Sciatic nerve (tissue), 2 donors: ENCODE results near the gene CTNS. TPM values are rescaled to one million over a fixed set of nuclear protein-coding genes. Genes with fewer than 3 reads are reported as not detected.

Source experiments
- ATAC-seq: fragments of 200-7000 bp; cut with Tn5 transposase; one replicate; pipeline ENCODE4 v1.9.1; 2020; ENCODE audit warnings: mild to moderate bottlenecking, moderate library complexity
- DNase-seq: peaks from one replicate; pipeline ENCODE4 v3.0.0-alpha.2; 2020; ENCODE audit warnings: low spot score
- intact Hi-C: fragments of 100-400 bp; cut with DNase I; formaldehyde crosslinking; loops from one replicate; pipeline ENCODE4 v1.14.2; 2022
- total RNA-seq: library from RNA; stranded (reverse); fragmentation: NEBNext Ultra II Directional; extraction: Animal tissue kit (Norgen Biotek cat#: 25700); gene quantifications from one replicate; pipeline ENCODE4 v1.2.1, GENCODE V29; 2021
- donor health status: DM: no; HTN: no; CAD: no.
- donor health status: DM: no; HTN: no; CAD: no.

Gene CTNS
- total RNA-seq, 1 donor from 2014 or later, result 15.7 TPM

DNA sequence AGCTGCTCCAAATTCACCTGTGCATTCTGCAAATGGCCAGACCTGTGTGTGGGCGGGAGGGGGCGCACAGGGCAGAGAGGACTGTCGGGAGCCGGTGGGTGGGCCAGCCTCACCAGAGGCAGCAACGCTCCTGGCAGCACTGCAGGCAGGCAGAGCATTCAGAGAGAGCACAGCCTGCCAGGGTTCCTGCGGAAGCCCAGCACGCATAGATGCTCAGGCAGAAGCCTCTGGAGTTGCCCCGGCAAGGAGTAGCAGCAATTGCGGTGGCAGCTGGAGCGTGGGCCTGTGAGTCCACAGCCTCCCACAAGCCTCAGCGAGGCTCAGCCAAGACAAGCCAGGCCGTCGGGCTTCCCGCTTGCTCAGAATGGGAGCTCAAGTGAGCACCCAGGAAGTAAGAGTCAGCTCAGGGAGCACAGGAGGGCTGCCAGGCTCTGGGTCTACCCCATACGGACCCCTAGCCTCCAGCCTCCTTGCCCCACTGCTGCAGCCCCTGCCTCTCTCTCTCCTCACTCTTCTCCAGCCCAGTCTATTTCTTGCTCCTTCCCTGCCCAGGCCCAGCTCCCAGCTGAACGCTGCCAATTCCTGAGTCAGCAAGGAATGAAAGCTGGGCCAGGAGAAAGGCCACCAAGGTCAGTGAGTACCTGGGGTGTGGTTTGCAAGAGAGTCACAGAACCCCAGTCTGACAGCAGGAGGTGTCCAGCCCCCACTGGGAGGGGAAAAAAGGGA is 41.7 kb downstream of the CTNS start:
- ATAC-seq, result no peak
- intact Hi-C loops, result no loop called here

DNA sequence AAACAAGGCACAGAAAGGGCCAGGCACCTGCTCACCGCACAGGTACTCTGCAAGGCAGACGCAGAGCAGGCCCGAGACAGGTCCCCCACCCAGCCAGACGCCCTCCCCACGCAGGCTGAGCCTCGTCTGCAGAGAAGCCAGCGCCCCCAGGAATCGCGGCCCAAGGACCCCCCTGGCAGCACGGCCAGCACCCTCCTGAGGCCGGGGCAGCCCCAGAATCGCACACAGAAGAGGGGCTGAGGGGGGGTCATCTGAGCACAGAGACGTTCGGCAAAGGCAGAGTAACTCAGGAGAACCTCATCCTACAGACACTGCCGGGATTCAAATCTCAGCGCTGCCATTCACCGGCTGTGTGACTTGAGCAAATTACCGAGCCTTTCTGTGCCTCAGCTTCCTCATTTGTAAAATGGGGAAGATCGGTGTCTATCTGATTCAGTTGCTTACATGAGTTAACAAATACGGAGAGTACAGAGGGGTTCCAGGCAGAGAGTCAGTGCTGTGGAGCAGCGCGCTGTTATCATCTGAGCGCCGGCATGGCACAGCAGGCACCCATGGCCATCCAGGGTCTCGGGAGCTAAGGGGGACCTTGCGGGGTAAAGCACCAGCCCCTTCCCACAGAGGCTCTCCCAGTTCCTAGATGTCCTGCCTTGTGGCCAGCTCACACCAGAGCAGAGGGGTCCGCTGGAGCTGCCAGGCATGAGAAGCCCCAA is 42.4 kb downstream of the CTNS start:
- intact Hi-C loops, result no loop called here
- DNase-seq (no peak), ATAC-seq (peak; percentile 9)

More for the DNA sequence above, 41.7 kb downstream of the CTNS start:
- no peak for DNase-seq

DNA sequence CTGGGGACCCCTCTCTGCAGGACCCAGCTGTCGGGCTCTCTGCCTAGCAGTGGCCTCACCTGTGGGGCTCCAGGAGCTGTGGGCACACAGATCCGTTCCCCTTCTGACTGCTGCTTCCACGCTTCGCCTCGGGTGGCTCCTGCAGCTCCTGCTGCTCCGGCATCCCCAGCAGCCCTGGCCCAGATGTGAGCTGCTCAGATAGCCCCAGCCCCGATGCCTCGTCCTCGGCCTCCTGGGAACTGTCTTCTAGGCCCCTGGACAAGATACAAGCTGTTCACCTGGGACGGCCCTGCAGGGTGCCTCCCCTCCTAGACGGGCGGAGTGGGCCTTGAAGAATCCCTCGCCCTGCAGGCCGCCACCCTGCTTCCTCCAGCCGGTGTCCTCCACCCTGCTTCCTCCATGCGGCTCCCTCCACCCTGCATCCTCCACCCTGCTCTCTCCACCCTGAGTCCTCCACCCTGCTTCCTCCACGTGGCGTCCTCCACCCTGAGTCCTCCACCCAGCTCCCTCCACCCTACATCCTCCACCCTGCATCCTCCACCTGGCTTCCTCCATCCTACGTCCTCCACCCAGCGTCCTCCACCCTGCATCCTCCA is 43.1 kb downstream of the CTNS start:
- DNase-seq (no peak), ATAC-seq (no peak)
- intact Hi-C loops, result no loop called here

DNA sequence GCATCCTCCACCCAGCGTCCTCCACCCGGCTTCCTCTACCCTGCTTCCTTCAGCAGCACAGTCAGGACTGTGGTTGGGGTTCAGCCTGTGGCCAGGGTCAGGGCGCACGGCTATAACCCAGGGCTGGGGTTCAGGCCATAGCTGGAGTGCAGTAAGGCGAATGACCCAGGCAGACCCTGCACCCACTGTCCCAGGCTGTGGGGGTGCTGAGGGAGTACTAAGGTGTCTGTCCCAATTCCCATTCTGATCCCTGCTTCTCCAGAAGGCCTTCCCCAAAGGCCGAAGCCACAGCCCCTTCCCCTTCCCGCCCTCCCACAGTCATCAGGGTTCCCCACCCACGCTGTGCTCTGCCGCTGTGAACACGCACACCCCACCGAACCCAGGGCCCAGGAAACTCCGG is 44.5 kb downstream of the CTNS start:
- ATAC-seq, result no peak

DNA sequence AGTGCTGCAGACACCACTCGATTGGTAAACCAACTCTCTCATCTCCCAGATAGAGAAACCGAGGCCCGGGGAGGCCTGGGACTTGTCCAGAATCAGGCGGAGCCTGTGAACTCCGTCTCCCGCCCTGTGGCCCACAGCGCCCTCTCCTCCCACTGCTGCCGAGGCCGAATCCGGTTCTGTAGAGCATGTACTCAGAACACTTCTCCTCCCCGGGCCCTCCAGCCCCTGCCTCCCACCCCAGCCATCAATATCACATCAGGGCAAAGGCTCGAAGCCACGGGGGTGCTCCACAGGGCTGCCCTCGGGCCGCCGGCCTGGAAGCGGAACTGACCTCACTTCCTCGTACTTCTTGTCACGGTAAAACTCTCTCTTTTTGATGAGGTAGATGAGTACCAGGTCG is 45.0 kb downstream of the CTNS start:
- intact Hi-C loops, result no loop called here
- ATAC-seq, result no peak
- DNase-seq, result no peak

More for the DNA sequence above, 44.5 kb downstream of the CTNS start:
- no peak for DNase-seq
- intact Hi-C loops, result no loop called here

DNA sequence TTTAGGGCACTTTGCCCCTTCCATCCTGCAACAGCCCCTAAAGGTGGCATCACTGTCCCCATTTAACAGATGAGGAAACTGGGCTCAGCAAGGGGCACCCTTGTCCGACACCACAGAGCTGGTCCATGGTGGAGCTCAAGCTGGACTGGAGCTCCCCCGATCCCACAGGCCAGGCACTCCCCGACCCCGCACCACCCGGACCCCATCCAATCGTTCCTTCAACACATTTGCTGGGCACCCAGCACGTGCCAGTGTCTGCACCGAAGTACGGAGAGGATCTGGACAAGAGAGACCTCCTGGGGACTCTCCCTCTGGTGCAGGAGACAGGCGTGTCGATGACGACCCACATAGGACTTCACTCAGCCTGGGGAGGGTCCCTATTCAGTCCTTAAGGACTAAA is 45.5 kb downstream of the CTNS start:
- DNase-seq, result no peak
- intact Hi-C loops, result no loop called here
- ATAC-seq, result no peak

DNA sequence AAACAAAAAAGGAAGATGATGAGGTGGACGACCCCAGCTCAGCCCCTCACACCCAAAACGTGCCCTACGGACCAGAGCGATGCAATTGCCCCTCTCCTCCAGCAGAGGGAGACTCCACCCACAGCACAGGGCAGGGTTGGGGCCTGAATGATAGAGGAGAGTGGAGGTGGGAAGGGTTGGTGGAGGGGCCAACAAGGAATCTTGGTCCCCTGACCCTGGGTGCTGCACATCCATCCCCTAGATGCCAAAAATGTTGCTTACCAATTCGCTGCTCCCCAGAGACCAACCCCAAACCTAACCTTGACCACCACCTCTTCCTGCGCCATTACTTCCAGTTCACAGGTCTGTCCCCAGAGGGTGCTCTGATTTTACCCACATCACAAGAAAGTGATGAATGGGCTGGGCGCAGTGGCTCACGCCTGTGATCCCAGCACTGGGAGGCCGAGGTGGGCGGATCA is 46.5 kb downstream of the CTNS start:
- intact Hi-C loops, result no loop called here
- DNase-seq (no peak), ATAC-seq (peak; percentile 71)

DNA sequence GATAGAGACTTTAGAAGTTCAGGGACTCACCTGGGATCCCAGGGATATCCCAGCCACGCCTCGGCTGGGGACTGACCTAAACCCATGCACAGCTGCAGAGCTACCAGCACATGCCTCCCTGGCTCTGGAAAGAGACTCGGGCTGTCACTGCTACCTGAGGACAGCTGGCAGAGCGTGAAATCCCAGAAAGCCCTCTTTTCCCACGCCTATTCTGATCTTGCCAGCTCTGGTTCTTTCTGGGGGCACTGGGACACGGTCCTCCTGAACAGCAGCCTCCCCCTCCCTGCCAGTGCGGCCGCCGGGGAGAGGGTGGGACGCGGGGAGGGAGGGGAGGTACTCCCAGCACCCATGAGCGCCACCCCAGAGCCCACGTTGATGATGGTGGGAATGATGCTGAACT is 48.6 kb downstream of the CTNS start:
- ATAC-seq (no peak), DNase-seq (no peak)
- intact Hi-C loops, result no loop called here

DNA sequence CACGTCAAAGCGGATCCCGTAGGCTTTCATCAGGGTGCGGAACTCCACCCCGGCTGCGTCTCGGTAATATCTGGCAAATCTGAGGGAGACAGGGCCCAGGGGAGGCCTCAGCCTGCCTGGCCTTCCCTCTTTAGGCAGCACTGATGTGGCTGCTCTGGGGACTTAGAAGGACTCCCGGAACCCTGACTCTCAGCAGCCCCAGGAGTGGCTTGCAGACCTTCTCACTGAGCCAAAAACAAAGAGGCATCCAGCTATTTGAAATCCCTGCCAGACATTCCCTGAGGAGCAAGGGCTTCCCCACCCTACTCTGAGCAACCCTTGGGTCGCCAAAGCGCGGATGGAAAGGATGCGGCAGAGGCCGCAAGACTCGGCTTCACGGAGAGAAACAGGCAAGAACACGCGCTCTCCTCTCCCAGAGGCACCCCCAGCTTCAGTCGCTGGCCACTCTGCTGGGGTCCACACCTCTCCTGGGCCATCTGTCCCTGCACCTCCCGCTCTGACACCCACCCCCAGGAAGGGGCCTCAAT is 51.5 kb downstream of the CTNS start:
- intact Hi-C loops, result no loop called here
- ATAC-seq, result no peak

DNA sequence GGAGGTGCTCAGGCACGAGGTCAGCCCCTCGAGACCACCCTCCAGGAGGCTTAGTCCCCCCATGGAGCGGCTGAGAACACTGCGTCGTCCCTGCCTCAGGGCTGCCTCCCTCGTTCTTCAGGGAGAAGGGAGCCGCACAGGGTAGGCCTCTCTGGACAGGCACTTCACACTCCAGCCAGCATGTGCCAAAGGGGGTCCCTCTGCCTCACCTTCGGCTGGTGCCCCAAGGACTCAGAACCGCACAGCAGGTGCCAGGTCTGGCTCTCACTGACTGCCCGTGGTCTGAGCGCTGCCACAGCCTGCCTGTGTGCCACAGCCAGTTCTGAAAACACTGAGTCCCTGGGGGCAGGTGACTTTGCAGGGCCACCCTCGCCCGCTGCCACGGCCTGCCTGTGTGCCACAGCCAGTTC is 52.3 kb downstream of the CTNS start:
- ATAC-seq (peak; percentile 42), DNase-seq (no peak)
- intact Hi-C loops, result no loop called here

More for the DNA sequence above, 51.5 kb downstream of the CTNS start:
- DNase-seq, result no peak

DNA sequence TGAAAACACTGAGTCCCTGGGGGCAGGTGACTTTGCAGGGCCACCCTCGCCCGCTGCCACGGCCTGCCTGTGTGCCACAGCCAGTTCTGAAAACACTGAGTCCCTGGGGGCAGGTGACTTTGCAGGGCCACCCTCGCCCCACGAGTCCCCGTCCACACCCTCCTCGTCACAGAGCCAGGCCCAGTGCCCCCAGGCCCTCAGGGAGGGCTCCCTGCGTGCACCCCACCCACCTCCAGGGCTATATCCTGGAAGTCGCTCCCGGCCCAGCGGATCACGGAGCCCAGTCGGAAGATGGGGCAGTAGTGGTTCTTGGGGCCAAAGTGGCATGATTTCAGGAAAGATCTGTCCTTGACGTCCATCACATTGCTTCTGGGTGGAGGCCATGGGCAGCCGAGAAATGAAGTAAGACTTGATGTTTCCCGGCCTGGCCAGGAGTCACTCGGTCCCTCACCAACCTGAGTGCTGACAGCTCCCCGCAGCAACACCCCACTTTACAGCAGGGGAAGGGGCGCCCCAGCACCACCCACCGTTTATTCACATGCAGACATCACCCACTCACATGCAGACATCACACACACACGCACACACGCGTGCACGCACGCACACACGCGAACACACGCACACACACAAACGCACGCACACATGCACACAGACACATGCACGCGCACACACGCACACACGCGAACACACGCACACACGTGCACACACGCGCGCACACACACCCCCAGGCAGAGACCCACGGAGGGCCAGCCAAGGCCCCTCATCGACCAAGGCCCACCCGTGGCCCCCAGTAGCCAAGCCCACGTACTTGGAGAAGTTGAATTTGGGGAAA is 52.9 kb downstream of the CTNS start:
- intact Hi-C loops, result no loop called here
- DNase-seq, result no peak
- ATAC-seq, result peak; percentile 32

DNA sequence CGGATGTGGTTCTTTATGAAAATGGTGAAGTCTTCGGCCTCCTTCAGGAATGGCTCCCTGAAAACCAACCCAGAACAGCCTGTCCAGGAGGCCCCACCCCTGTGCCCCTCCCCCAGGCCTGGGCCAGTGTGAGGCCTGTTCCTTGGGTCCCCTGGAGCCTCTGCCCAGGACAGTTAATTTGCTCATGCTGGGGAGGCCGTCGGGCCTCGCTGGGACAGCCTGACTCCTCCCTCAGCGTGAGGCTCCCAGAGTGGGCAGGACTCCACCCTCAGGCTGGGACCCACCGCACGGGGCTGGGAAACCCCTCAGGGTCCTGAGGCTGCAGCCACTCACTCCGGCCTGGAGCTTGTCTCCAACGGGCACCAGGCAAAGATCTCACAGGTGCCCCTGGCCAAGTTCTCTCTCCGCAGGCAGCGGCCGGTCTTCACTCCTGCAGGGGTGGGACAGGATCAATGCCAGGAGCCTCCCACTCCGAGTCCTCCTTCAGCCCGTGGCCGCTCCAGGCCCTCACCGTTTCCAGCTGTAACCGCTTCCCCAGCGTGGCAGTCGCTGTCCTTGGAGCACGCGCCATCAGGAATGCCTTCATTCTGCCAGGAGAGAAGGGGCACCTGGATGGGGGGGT is 53.6 kb downstream of the CTNS start:
- ATAC-seq (peak; percentile 26), DNase-seq (no peak)
- intact Hi-C loops, result no loop called here

DNA sequence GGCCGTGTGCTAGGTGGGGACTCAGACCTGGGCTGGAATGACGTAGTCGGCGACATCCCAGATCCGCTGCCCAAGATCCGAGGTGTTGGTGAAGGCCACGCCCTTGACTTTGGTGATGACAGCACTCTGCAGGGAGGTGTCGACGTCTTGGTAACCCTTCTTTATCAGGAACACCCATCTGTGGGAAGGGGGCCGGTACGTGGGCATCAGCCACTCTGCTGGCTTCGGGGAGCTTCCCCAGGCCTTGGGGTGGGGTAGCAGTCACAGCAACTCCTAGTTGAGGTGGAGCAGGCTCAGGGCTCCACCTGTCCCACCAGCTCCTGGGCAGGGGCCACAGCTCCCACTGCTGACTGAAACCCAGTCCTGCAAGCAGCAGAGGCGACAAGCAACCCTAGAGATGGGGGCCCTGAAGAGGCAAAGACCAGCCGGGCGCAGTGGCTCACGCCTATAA is 55.1 kb downstream of the CTNS start:
- DNase-seq (no peak), ATAC-seq (no peak)
- intact Hi-C loops, result no loop called here

DNA sequence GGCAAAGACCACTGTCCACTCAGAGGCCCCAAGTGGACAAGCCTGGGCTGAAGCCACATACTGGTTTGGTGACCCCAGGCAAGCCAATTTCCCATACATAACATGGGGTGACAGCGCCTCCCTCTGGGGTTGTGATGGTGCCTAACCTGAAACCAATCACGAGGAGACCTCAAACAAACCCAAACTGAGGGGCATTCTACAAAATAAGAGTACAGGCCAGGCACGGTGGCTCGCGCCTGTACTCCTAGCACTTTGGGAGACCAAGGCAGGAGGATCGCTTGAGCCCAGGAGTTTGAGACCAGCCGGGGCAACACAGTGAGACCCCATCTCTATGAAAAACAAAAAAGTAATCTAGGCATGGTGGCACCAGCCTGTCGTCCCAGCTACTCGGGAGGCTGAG is 55.8 kb downstream of the CTNS start:
- ATAC-seq, result no peak
- intact Hi-C loops, result no loop called here

DNA sequence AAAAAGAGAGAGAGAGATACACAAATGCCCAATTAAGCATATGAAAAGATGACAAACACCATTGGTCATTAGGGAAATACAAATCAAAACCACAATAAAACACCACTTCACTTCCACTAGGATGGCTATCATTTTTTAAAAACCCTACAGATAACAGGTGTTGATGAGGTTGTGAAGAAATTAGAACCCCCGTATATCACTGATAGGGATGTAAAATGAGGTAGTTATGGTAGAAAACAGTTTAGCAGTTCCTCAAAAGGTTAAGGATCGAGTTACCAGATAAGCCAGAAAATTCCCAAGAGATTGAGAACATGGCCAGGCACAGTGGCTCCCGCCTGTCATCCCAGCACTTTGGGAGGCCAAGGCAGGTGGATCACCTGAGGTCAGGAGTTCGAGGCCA is 56.6 kb downstream of the CTNS start:
- ATAC-seq (no peak), DNase-seq (no peak)
- intact Hi-C loops, result no loop called here

More for the DNA sequence above, 55.8 kb downstream of the CTNS start:
- no peak for DNase-seq

DNA sequence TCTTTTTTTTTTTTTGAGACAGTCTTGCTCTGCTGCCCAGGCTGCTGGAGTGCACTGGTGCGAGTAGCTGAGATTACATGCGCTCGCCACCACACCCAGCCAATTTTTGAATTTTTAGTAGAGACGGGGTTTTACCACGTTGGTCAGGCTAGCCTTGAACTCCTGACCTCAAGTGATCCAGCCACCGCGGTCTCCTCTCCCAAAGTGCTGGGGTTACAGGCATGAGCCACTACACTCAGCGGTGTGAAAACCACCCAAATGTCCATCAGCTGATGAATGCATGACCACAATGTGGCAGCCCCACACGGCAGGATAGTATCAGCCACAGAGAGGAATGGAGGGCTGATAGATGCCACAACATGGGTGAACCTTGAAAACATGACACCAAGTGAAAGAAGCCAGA is 57.3 kb downstream of the CTNS start:
- ATAC-seq (no peak), DNase-seq (no peak)
- intact Hi-C loops, result no loop called here

DNA sequence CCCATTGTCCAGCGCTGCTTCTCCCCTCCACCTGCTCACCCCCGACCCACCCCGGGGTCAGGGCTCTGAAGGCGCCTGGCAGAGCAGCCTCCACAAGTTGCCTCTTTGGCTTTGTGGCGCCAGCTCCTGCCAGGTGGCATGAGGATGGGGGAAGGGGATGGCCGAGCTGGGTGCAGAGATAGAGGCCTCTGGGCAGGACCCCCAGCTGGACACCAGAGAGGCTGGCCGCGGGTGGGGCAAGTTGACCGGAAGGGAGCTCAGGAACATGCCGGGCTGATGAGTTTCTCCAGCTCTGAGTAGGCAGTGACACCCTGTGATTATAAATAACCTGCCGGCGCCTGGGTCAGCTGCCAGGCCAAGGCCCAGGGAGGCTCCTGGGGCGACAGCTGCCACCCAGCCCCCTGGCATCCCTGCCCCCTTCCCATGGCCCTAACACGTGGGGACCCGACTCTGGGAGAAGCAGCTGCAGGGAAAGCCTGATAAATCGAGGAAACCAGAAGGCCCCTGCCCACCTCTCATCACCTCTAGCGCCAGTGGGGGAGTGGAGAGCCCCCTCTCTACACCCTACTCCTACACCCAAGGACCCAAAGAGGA is 58.7 kb downstream of the CTNS start:
- intact Hi-C loops, result no loop called here
- no peak for ATAC-seq
- no peak for DNase-seq

DNA sequence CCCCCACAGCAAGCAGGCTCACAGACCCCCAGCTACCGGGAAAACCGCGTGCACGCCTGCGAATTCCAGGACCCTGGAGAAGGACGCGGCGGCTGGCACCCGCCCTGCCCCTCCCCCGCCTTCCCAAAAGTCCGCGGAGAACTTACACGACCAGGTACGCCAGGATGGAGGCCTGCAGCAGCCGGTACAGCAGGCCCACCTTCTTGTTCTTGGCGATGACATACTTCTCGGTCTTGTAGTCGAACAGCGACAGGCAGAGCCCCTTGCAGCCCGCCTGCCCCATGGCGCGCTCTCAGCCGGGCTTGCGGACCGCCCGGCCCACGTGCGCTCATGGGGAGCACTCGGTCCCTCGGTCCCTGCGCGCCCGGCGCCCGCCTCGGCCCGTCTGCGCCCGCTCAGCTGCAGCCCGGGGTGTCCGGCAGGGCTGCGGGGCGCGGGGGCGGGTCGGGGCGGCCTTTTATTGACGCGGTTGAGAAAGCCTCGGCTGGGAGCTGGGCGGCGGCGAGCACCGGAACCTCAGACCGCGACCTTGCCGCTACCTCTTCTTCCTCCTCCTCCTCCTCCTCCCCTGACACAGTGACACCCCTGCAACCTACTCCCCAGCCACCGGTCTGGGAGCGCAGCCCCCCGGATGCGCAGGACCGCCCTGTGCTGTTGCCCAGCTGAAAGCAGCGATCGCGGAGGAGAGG is 59.3 kb downstream of the CTNS start, which contains the start of gene P2RX5:
Gene P2RX5, minus strand, starts transcription at position 433 of the 689 bp plus-strand sequence. Its CDS starts 150 bp downstream, at position 283.
- ATAC-seq (peak; percentile 34), DNase-seq (no peak)
- intact Hi-C loops, result no loop called here
